ENCODE measurements around the gene NEUROD4. TPM values are rescaled to one million over a fixed set of nuclear protein-coding genes. Genes with fewer than 3 reads are reported as not detected.

NEUROD4 gene
- polyA plus RNA-seq, 1 of the 3 experiments (the other 2 are of a cell fraction), result not detected

- no peak for TF ChIP-seq MAX (IDR thresholded peaks at IDR 0.05; ENCODE audit: low read depth)
- TF ChIP-seq EZH2phosphoT487 (IDR thresholded peaks at IDR 0.05; ENCODE audit: borderline replicate concordance, low read depth), result no peak
These were observed 19.9 kb downstream of the NEUROD4 start (continued) for GRCh38 chr12:55039395-55040354.

- no peaks in the 10 kb centered on the region for H4K20me1 ChIP-seq (ENCODE audit: insufficient read depth)
These were observed 21.7 kb downstream of the NEUROD4 start for GRCh38 chr12:55041345-55042055.

More at GRCh38 chr12:55041345-55042055, 21.7 kb downstream of the NEUROD4 start:
- Histone ChIP-seq H3K27me3 (ENCODE audit: insufficient read depth) (no peaks in the 10 kb centered on the region; the same call in 1 of the 2 replicates), H3K79me2 (ENCODE audit: insufficient read depth) (no peaks in the 10 kb centered on the region), H3K9me2 (no peaks in the 10 kb centered on the region), H3K4me2 (no peak overlapping the region), H3K9me3 (no peaks in the 10 kb centered on the region), H3K4me3 (ENCODE audit: low read depth in 2 of 2, low read length in 1 of 2) (no peak overlapping the region), H3K36me3 (replicated peaks in 1 of 2; ENCODE audit: control insufficient read depth in 1 of 2, insufficient read depth in 2 of 2, low read length in 1 of 2) (no peaks in the 10 kb centered on the region), H3K9ac (no peak overlapping the region), H3F3A (replicated peaks; ENCODE audit: insufficient read depth) (no peaks in the 10 kb centered on the region), H3K27ac (ENCODE audit: low read depth in 2 of 2, low read length in 1 of 2) (no peak overlapping the region), H2AFZ (ENCODE audit: low read depth) (no peak overlapping the region), H3K4me1 (ENCODE audit: control insufficient read depth in 1 of 2, insufficient read depth in 2 of 2, low read depth in 1 of 2, low read length in 1 of 2) (no peaks in the 10 kb centered on the region)
- ChIA-PET POLR2A (no interaction called here), CTCF (no interaction called here)
- no peak for TF ChIP-seq POLR2AphosphoS5 (IDR thresholded peaks at IDR 0.05; ENCODE audit: low read depth, low read length)
- TF ChIP-seq TEAD4 (IDR thresholded peaks at IDR 0.05; ENCODE audit: borderline replicate concordance, insufficient read depth), result no peak
- TF ChIP-seq FOXJ3 (CRISPR knock-in tag; IDR thresholded peaks at IDR 0.05), result no peak
- TF ChIP-seq RFX5 (IDR thresholded peaks at IDR 0.05; ENCODE audit: low read length), result no peak
- TF ChIP-seq IRF3 (IDR thresholded peaks at IDR 0.05; ENCODE audit: low read depth, low read length), result no peak
- no peak for TF ChIP-seq EP300 (IDR thresholded peaks at IDR 0.05; ENCODE audit: borderline replicate concordance in 1 of 2, low read depth in 1 of 2, low read length in 1 of 2)
- TF ChIP-seq TAF1 (IDR thresholded peaks at IDR 0.05; ENCODE audit: borderline replicate concordance, low read depth, low read length), result no peak
- no peak for TF ChIP-seq RXRA (IDR thresholded peaks at IDR 0.05; ENCODE audit: borderline replicate concordance, low read depth)
- no peak for TF ChIP-seq GABPA (IDR thresholded peaks at IDR 0.05; ENCODE audit: low read depth)
- TF ChIP-seq MAX (IDR thresholded peaks at IDR 0.05; ENCODE audit: low read depth), result no peak
- TF ChIP-seq, protein P1, sequence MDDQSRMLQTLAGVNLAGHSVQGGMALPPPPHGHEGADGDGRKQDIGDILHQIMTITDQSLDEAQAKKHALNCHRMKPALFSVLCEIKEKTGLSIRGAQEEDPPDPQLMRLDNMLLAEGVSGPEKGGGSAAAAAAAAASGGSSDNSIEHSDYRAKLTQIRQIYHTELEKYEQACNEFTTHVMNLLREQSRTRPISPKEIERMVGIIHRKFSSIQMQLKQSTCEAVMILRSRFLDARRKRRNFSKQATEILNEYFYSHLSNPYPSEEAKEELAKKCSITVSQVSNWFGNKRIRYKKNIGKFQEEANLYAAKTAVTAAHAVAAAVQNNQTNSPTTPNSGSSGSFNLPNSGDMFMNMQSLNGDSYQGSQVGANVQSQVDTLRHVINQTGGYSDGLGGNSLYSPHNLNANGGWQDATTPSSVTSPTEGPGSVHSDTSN (IDR thresholded peaks at IDR 0.05), result no peak
- no peak for TF ChIP-seq NRF1 (IDR thresholded peaks at IDR 0.05; ENCODE audit: low read depth, low read length)
- TF ChIP-seq EZH2phosphoT487 (IDR thresholded peaks at IDR 0.05; ENCODE audit: borderline replicate concordance, low read depth), result no peak
- TF ChIP-seq, protein P2, sequence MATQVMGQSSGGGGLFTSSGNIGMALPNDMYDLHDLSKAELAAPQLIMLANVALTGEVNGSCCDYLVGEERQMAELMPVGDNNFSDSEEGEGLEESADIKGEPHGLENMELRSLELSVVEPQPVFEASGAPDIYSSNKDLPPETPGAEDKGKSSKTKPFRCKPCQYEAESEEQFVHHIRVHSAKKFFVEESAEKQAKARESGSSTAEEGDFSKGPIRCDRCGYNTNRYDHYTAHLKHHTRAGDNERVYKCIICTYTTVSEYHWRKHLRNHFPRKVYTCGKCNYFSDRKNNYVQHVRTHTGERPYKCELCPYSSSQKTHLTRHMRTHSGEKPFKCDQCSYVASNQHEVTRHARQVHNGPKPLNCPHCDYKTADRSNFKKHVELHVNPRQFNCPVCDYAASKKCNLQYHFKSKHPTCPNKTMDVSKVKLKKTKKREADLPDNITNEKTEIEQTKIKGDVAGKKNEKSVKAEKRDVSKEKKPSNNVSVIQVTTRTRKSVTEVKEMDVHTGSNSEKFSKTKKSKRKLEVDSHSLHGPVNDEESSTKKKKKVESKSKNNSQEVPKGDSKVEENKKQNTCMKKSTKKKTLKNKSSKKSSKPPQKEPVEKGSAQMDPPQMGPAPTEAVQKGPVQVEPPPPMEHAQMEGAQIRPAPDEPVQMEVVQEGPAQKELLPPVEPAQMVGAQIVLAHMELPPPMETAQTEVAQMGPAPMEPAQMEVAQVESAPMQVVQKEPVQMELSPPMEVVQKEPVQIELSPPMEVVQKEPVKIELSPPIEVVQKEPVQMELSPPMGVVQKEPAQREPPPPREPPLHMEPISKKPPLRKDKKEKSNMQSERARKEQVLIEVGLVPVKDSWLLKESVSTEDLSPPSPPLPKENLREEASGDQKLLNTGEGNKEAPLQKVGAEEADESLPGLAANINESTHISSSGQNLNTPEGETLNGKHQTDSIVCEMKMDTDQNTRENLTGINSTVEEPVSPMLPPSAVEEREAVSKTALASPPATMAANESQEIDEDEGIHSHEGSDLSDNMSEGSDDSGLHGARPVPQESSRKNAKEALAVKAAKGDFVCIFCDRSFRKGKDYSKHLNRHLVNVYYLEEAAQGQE (IDR thresholded peaks at IDR 0.05; ENCODE audit: low read depth, low read length), result no peak
- 21% methylated on average over 4 of the region's 4 CpGs for WGBS (ENCODE audit: low lambda C conversion rate)
- no peak for DNase-seq

Measured in SK-N-SH (cell line).